Measurements from ENCODE around the gene ARSK.

Gene ARSK

DNA sequence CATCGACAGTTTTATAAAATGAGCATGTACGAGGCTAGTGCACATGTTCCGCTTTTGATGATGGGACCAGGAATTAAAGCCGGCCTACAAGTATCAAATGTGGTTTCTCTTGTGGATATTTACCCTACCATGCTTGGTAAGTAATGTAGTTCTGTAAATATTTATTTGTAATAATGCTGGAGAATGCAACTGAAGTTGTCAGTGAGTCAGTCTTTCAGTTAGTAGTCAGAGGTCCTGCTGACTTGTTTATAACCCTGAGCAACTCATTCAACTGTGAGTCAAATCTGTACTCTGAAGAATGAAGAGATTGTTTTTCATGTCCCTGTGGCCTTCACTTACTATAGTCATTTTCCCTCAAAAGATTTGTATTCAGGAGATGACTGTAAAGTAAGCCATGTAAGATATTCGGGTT, 36.6 kb downstream of the ARSK start:
- peak; percentile 84 for DNase-seq
- Histone ChIP-seq H3K36me3 (replicated peaks) (no peaks in the 10 kb centered on the region), H3K4me3 (ENCODE audit: low read depth, low read length) (no peak overlapping the region), H3K27me3 (replicated peaks) (no peaks in the 10 kb centered on the region), H3K27ac (peak overlapping the region; percentile 86)
- TF ChIP-seq, protein P1, sequence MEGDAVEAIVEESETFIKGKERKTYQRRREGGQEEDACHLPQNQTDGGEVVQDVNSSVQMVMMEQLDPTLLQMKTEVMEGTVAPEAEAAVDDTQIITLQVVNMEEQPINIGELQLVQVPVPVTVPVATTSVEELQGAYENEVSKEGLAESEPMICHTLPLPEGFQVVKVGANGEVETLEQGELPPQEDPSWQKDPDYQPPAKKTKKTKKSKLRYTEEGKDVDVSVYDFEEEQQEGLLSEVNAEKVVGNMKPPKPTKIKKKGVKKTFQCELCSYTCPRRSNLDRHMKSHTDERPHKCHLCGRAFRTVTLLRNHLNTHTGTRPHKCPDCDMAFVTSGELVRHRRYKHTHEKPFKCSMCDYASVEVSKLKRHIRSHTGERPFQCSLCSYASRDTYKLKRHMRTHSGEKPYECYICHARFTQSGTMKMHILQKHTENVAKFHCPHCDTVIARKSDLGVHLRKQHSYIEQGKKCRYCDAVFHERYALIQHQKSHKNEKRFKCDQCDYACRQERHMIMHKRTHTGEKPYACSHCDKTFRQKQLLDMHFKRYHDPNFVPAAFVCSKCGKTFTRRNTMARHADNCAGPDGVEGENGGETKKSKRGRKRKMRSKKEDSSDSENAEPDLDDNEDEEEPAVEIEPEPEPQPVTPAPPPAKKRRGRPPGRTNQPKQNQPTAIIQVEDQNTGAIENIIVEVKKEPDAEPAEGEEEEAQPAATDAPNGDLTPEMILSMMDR (IDR thresholded peaks at IDR 0.05; ENCODE audit: low read depth, low read length, missing control alignments), result no peak
- in situ Hi-C loops (cut with HindIII; ENCODE audit: low pct_ligation_motif_present, low sequenced_read_pairs), result no loop called here

DNA sequence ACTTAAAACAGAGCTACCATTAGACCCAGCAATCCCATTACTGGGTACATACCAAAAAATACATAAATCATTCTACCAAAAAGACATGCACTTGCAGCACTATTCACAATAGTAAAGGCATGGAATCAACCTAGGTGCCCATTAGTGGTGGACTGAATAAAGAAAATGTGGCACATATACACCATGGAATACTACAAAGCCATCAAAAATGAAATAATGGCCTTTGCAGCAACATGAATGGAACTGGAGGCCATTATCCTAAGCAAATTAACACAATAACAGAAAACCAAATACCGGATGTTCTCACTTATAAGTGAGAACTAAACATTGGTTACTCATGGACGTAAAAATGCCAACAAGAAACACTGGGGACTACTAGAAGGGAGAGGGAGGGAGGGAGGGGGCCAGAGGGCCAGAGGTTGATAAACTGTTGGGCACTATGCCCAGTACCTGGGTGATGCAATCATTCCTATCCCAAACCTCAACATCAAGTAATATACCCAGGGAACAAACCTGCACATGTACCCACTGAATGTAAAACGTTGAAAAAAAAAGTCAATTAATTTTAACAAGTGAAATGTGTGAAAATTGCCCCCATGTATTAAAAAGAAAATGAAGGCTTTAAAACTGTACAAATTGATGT, 40.5 kb downstream of the ARSK start:
- no peak overlapping the region for H3K27ac ChIP-seq
- TF ChIP-seq, protein P1 (IDR thresholded peaks at IDR 0.05; ENCODE audit: low read depth, low read length, missing control alignments), result no peak
- H3K4me3 ChIP-seq (ENCODE audit: low read depth, low read length), result no peak overlapping the region
- no peak for DNase-seq
- no peaks in the 10 kb centered on the region for H3K27me3 ChIP-seq (replicated peaks)
- in situ Hi-C loops (cut with HindIII; ENCODE audit: low pct_ligation_motif_present, low sequenced_read_pairs), result no loop called here
- no peaks in the 10 kb centered on the region for H3K36me3 ChIP-seq (replicated peaks)

DNA sequence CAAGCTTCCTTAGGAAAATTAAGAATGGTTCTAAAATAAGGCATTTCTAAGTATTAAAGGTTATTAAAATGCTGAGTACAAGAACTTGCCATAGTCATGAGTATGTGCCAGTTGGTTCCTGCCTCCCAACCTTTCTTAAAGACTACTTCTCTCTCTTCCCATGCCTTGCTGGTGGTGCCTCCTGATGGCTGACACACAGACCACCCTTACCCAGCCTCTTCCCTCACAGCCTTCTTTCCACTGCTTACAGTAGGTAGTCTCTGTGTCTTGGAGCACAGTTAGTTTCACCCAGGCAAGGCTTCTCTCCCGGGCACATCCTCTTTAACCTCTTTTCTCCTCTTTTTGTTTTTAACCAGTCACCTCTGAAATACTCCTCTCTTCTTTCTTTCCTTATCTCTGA, 44.4 kb downstream of the ARSK start:
- DNase-seq, result no peak
- Histone ChIP-seq H3K27ac (no peak overlapping the region), H3K36me3 (replicated peaks) (no peaks in the 10 kb centered on the region), H3K4me3 (ENCODE audit: low read depth, low read length) (no peak overlapping the region), H3K27me3 (replicated peaks) (no peaks in the 10 kb centered on the region)
- in situ Hi-C loops (cut with HindIII; ENCODE audit: low pct_ligation_motif_present, low sequenced_read_pairs), result no loop called here
- TF ChIP-seq, protein P1 (IDR thresholded peaks at IDR 0.05; ENCODE audit: low read depth, low read length, missing control alignments), result no peak

DNA sequence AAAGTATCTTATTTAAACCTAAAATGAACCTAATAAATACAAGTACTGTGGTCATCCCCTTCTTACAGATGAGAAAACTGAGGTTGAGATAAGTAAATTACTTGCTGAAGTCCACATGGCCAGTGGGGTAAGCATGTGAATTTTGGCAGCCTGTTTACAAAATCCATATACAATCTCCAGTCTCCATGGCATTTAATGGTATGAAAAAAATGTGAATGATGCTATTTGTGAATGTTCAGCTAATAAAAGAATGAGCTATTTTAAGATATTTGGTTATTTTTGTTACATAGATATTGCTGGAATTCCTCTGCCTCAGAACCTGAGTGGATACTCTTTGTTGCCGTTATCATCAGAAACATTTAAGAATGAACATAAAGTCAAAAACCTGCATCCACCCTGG, 45.7 kb downstream of the ARSK start:
- TF ChIP-seq, protein P1 (IDR thresholded peaks at IDR 0.05; ENCODE audit: low read depth, low read length, missing control alignments), result no peak
- H3K27me3 ChIP-seq (replicated peaks), result no peaks in the 10 kb centered on the region
- no peak overlapping the region for H3K27ac ChIP-seq
- in situ Hi-C loops (cut with HindIII; ENCODE audit: low pct_ligation_motif_present, low sequenced_read_pairs), result no loop called here
- no peak overlapping the region for H3K4me3 ChIP-seq (ENCODE audit: low read depth, low read length)
- H3K36me3 ChIP-seq (replicated peaks), result no peaks in the 10 kb centered on the region
- DNase-seq, result peak; percentile 28

DNA sequence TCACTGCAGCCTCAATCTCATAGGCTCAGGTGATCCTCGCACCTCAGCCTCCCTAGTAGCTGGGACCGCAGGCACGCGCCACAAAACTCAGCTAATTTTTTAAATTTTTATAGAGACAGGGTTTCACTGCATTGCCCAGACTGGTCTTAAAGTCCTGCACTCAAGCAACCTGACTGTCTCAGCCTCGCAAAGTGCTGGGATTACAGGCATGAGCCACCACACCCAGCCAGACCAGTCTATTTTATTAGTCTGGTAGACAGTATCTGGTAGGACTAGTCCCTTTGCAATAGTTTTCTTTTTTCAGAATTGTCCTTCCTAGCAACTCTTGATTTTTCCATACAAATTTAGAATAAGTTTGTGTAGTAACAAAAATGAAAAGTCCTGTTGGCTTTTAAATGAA, 50.9 kb downstream of the ARSK start:
- H3K4me3 ChIP-seq (ENCODE audit: low read depth, low read length), result no peak overlapping the region
- H3K27ac ChIP-seq, result no peak overlapping the region
- H3K27me3 ChIP-seq (replicated peaks), result no peaks in the 10 kb centered on the region
- in situ Hi-C loops (cut with HindIII; ENCODE audit: low pct_ligation_motif_present, low sequenced_read_pairs), result no loop called here
- H3K36me3 ChIP-seq (replicated peaks), result no peaks in the 10 kb centered on the region
- TF ChIP-seq, protein P1 (IDR thresholded peaks at IDR 0.05; ENCODE audit: low read depth, low read length, missing control alignments), result no peak
- no peak for DNase-seq

DNA sequence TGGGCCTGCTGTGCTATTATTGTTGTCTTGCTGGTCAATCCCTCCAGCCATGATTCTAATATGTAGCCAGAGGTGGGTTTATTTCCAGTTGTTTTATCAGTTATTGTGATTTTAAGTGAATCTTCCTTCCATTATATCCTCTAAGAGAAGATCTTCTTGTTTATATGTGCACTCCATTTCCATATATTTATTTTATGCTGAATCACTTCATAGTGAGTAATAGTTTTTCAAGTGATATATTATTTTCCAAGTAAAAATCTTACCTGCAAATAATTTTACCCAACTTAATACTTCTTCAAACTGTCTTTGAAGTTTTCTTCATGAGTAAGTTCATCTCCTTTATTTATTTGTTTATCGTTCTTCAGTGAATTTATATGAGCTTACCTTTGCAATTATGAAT, 51.5 kb downstream of the ARSK start:
- H3K27me3 ChIP-seq (replicated peaks), result no peaks in the 10 kb centered on the region
- no peak for DNase-seq
- H3K4me3 ChIP-seq (ENCODE audit: low read depth, low read length), result no peak overlapping the region
- in situ Hi-C loops (cut with HindIII; ENCODE audit: low pct_ligation_motif_present, low sequenced_read_pairs), result no loop called here
- TF ChIP-seq, protein P1 (IDR thresholded peaks at IDR 0.05; ENCODE audit: low read depth, low read length, missing control alignments), result no peak
- no peak overlapping the region for H3K27ac ChIP-seq
- no peaks in the 10 kb centered on the region for H3K36me3 ChIP-seq (replicated peaks)

Measured in brain microvascular endothelial cell (primary cell).